H1 (cell line): ENCODE measurements around the gene THUMPD3. TPM values are rescaled to one million over a fixed set of nuclear protein-coding genes. Genes with fewer than 3 reads are reported as not detected.

Experiments used
- CTCF ChIA-PET: fragments of 300-600 bp; sonication (Branson Sonifier 250); formaldehyde crosslinking; loops from one replicate; lab custom pipeline; 2021; ENCODE audit not compliant: partially characterized antibody; lab: Charles Lee
- POLR2A ChIA-PET: fragments of 300-600 bp; sonication (Branson Sonifier 250); formaldehyde crosslinking; loops from one replicate; lab custom pipeline; 2021; ENCODE audit warnings: inconsistent platforms; ENCODE audit not compliant: partially characterized antibody; lab: Charles Lee
- DNase-seq, 2 experiments: peaks; one replicate each; pipeline versions ENCODE4 v3.0.0 to v3.0.0-alpha.2; 2010 to 2022; ENCODE audit warnings: low spot score in 2 of 2, low read depth in 1 of 2, mixed read lengths in 1 of 2
- FAIRE-seq: peaks from 2 replicates; lab custom pipeline; 2011; peaks lifted over from hg19 to GRCh38; lab: Jason Lieb, UNC
- H2AFZ ChIP-seq: 2 replicates; pipeline ENCODE4 v1.8.1; 2012; ENCODE audit warnings: low read length, inconsistent platforms
- H2AK5ac ChIP-seq: 2 replicates; pipeline ENCODE4 v1.6.1; 2013; ENCODE audit warnings: low read depth, low read length
- H2BK120ac ChIP-seq: replicated peaks from 2 replicates; pipeline ENCODE3; 2013; ENCODE audit warnings: low read depth, low read length, inconsistent platforms
- H2BK12ac ChIP-seq: 2 replicates; pipeline ENCODE4 v1.6.1; 2013; ENCODE audit warnings: low read depth, low read length
- H2BK15ac ChIP-seq: 2 replicates; pipeline ENCODE4 v1.6.1; 2013; ENCODE audit warnings: low read length
- H2BK20ac ChIP-seq: 2 replicates; pipeline ENCODE4 v1.6.1; 2013; ENCODE audit warnings: low read length
- H2BK5ac ChIP-seq: 2 replicates; pipeline ENCODE4 v1.6.1; 2013; ENCODE audit warnings: low read depth, low read length
- H3K14ac ChIP-seq: 2 replicates; pipeline ENCODE4 v1.6.1; 2013; ENCODE audit warnings: inconsistent platforms; ENCODE audit not compliant: insufficient read length
- H3K18ac ChIP-seq: 2 replicates; pipeline ENCODE4 v1.6.1; 2013; ENCODE audit warnings: low read length; ENCODE audit errors: extremely low read depth
- H3K23ac ChIP-seq: 2 replicates; pipeline ENCODE4 v1.6.1; 2013; ENCODE audit warnings: inconsistent platforms; ENCODE audit not compliant: insufficient read length
- H3K23me2 ChIP-seq: 2 replicates; pipeline ENCODE4 v1.6.1; 2013; ENCODE audit warnings: low read depth, low read length
- H3K27ac ChIP-seq: 2 replicates; pipeline ENCODE4 v1.6.1; 2011; ENCODE audit warnings: low read depth, low read length, inconsistent platforms
- H3K27me3 ChIP-seq, 4 experiments: replicated peaks in 1 of 4; 1 replicate in 1 of 4; 2 replicates in 3 of 4; pipeline versions ENCODE4 v1.6.1 to v1.8.1; 2011 to 2013; ENCODE audit warnings: low read length in 3 of 4, mild to moderate bottlenecking in 3 of 4, inconsistent platforms in 2 of 4, mixed read lengths in 2 of 4, moderate library complexity in 1 of 4; ENCODE audit not compliant: control insufficient read depth in 3 of 4, insufficient read depth in 3 of 4; ENCODE audit errors: extremely low read depth in 1 of 4
- H3K36me3 ChIP-seq, 4 experiments: 2 replicates each; pipeline versions ENCODE4 v1.6.1 to v1.8.1; 2011 to 2013; ENCODE audit warnings: mild to moderate bottlenecking in 4 of 4, low read length in 3 of 4, moderate library complexity in 2 of 4, control low read depth in 1 of 4, inconsistent platforms in 1 of 4; ENCODE audit not compliant: insufficient read depth in 4 of 4, control insufficient read depth in 2 of 4
- H3K4ac ChIP-seq: replicated peaks from 2 replicates; pipeline ENCODE3; 2013; ENCODE audit warnings: low read length, low read depth, mixed read lengths, inconsistent platforms; ENCODE audit not compliant: insufficient read length
- H3K4me1 ChIP-seq, 4 experiments: replicated peaks in 1 of 4; 1 replicate in 1 of 4; 2 replicates in 3 of 4; pipeline versions ENCODE4 v1.6.1 to v1.8.1; 2011 to 2013; ENCODE audit warnings: low read length in 3 of 4, inconsistent platforms in 2 of 4, mixed read lengths in 1 of 4; ENCODE audit not compliant: insufficient read depth in 4 of 4, control insufficient read depth in 3 of 4
- H3K4me2 ChIP-seq, 2 experiments: 2 replicates each; pipeline versions ENCODE4 v1.6.1 to v1.8.1; 2011 to 2013; ENCODE audit warnings: low read depth in 2 of 2, low read length in 2 of 2, control low read depth in 1 of 2, inconsistent platforms in 1 of 2, mild to moderate bottlenecking in 1 of 2; ENCODE audit not compliant: insufficient read depth in 1 of 2
- H3K4me3 ChIP-seq, 4 experiments: fragments of 200-600, 300-600 bp in 1 of 4; sonication (generic), shearing (Covaris generic), sonication (Bioruptor Twin) in 1 of 4; 2 replicates each; pipeline versions ENCODE4 v1.5.1 to v1.8.1; 2011 to 2016; ENCODE audit warnings: low read length in 4 of 4, low read depth in 3 of 4, control low read depth in 2 of 4, inconsistent platforms in 2 of 4, mild to moderate bottlenecking in 2 of 4, mixed read lengths in 1 of 4, moderate library complexity in 1 of 4; ENCODE audit not compliant: insufficient read depth in 2 of 4; ENCODE audit errors: extremely low read depth in 1 of 4
- H3K56ac ChIP-seq: replicated peaks from 2 replicates; pipeline ENCODE3; 2013; ENCODE audit warnings: low read depth, mild to moderate bottlenecking, mixed read lengths, low read length, inconsistent platforms; ENCODE audit not compliant: insufficient read length
- H3K79me1 ChIP-seq: 2 replicates; pipeline ENCODE4 v1.6.1; 2013; ENCODE audit warnings: low read depth, low read length, control low read depth
- H3K79me2 ChIP-seq, 2 experiments: 2 replicates each; pipeline versions ENCODE4 v1.6.1 to v1.8.1; 2012 to 2013; ENCODE audit warnings: low read length in 2 of 2, mild to moderate bottlenecking in 2 of 2, inconsistent platforms in 1 of 2; ENCODE audit not compliant: insufficient read depth in 2 of 2, control insufficient read depth in 1 of 2
- H3K9ac ChIP-seq, 4 experiments: replicated peaks in 1 of 4; 1 replicate in 1 of 4; 2 replicates in 3 of 4; pipeline versions ENCODE4 v1.6.1 to v1.8.1; 2011 to 2013; ENCODE audit warnings: low read depth in 3 of 4, low read length in 3 of 4, control low read depth in 2 of 4, mild to moderate bottlenecking in 2 of 4, moderate library complexity in 2 of 4, inconsistent platforms in 1 of 4; ENCODE audit errors: extremely low read depth in 1 of 4
- H3K9me3 ChIP-seq, 2 experiments: 2 replicates each; pipeline versions ENCODE4 v1.6.1 to v1.8.1; 2012 to 2013; ENCODE audit warnings: mild to moderate bottlenecking in 2 of 2, moderate library complexity in 2 of 2, control low read depth in 1 of 2, inconsistent platforms in 1 of 2, low read depth in 1 of 2, low read length in 1 of 2, mixed read lengths in 1 of 2; ENCODE audit not compliant: insufficient read depth in 2 of 2
- H4K20me1 ChIP-seq, 2 experiments: replicated peaks in 1 of 2; 2 replicates each; pipeline versions ENCODE3 to v1.8.1; 2011 to 2013; ENCODE audit warnings: inconsistent platforms in 2 of 2, low read length in 2 of 2, mild to moderate bottlenecking in 1 of 2; ENCODE audit not compliant: insufficient read depth in 2 of 2, control insufficient read depth in 1 of 2
- H4K5ac ChIP-seq: 2 replicates; pipeline ENCODE4 v1.6.1; 2013; ENCODE audit warnings: low read length, low read depth, mixed read lengths, inconsistent platforms; ENCODE audit not compliant: insufficient read length
- H4K8ac ChIP-seq: 2 replicates; pipeline ENCODE4 v1.8.0; 2013; ENCODE audit warnings: mild to moderate bottlenecking, moderate library complexity, low read length, inconsistent platforms; ENCODE audit not compliant: insufficient read depth; ENCODE audit errors: extremely low read depth
- H4K91ac ChIP-seq: replicated peaks from 2 replicates; pipeline ENCODE3; 2013; ENCODE audit warnings: low read length, mixed read lengths, inconsistent platforms; ENCODE audit not compliant: insufficient read length
- POLR2A ChIP-seq, 2 experiments: IDR thresholded peaks; 1 replicate in 1 of 2; 2 replicates in 1 of 2; pipeline ENCODE4 v1.6.1; 2011; ENCODE audit warnings: low read depth in 2 of 2, low read length in 2 of 2, mild to moderate bottlenecking in 2 of 2; ENCODE audit errors: control extremely low read depth in 1 of 2
- POLR2AphosphoS5 ChIP-seq: IDR thresholded peaks from 2 replicates; pipeline ENCODE4 v1.6.1; 2011; ENCODE audit warnings: low read depth, low read length
- WGBS, 2 experiments: shearing (Covaris generic) in 1 of 2; methylation state at CpG; one replicate each; pipeline versions ENCODE4 v1.1.6 to v1.1.7; 2013 to 2015; ENCODE audit warnings: low lambda C conversion rate in 2 of 2, mixed read lengths in 2 of 2, inconsistent platforms in 1 of 2, low coverage in 1 of 2, missing lambda C conversion rate in 1 of 2; ENCODE audit not compliant: insufficient replicate concordance in 2 of 2, insufficient coverage in 1 of 2, insufficient read length in 1 of 2; ENCODE audit errors: extremely low coverage in 1 of 2, missing lambda C conversion rate in 1 of 2; 5-methylcytosine and 5-hydroxymethylcytosine counted together
- polyA plus RNA-seq, 7 experiments: library from polyadenylated mRNA; depleted of rRNA in 3 of 7; stranded (reverse) in 5 of 7; unstranded in 2 of 7; fragments of >200 nt in 5 of 7; fragments of 200-250 nt in 2 of 7; gene quantifications; 1 replicate in 5 of 7; 2 replicates in 1 of 7; 4 replicates in 1 of 7; pipeline versions ENCODE4 v1.2.1 to v1.2.3, GENCODE V29; 2011 to 2013; ENCODE audit warnings: missing spikeins in 2 of 7, mixed read lengths in 2 of 7
- total RNA-seq: library from RNA; stranded (reverse); fragmentation: NEBNext Ultra II Directional; extraction: Animal tissue kit (Norgen Biotek cat#: 25700); gene quantifications from 2 replicates; pipeline ENCODE4 v1.2.1, GENCODE V29; 2021

The THUMPD3 gene
- total and polyA plus RNA-seq, 2 of the 8 experiments (the other 6 are each of a cell fraction or from before 2014, with no cell fraction given): 26.7 to 68.9 TPM

- H3K56ac ChIP-seq: no peak overlapping the region
- no peak overlapping the region for H3K4me2 ChIP-seq
- DNase-seq (no peak), FAIRE-seq (no peak)
- H3K79me2 ChIP-seq: peaks cover 6 to 33% of the 10 kb centered on the region in 2 experiments; a peak in 3 of 4 replicates
- no peak overlapping the region for H3K23ac ChIP-seq
- no peak overlapping the region for H3K27ac ChIP-seq
- H4K91ac ChIP-seq: no peak overlapping the region
- H3K79me1 ChIP-seq: no peaks in the 10 kb centered on the region
- H3K9ac ChIP-seq: no peak overlapping the region
- H3K27me3 ChIP-seq: no peaks in the 10 kb centered on the region
- 0% methylated on average over 1 of the region's 1 CpG; no CpG with 5 or more reads in 1 of the 2 experiments for WGBS, 2 experiments
- H2BK5ac ChIP-seq: no peak overlapping the region
- H3K23me2 ChIP-seq: no peaks in the 10 kb centered on the region; the same call in 1 of the 2 replicates
- no peak overlapping the region for H2AK5ac ChIP-seq
- H3K18ac ChIP-seq: no peak overlapping the region
- no peak overlapping the region for H2BK12ac ChIP-seq
- H3K36me3 ChIP-seq: peaks cover 18 to 88% (median 70%) of the 10 kb centered on the region in 4 experiments; a peak in 7 of 8 replicates
- no peak overlapping the region for H2BK20ac ChIP-seq
- no peak overlapping the region for H3K14ac ChIP-seq
- no peak overlapping the region for H4K8ac ChIP-seq
- no peaks in the 10 kb centered on the region for H3K9me3 ChIP-seq
- peaks cover 3% of the 10 kb centered on the region in 2 experiments for H4K20me1 ChIP-seq
- no peak overlapping the region for H4K5ac ChIP-seq
- TF ChIP-seq POLR2A (IDR thresholded peaks at IDR 0.05; ENCODE audit: control extremely low read depth in 1 of 2, low read depth in 2 of 2, low read length in 2 of 2) (peak in 1 of 2 experiments; percentile 54; a peak in 1 of 3 replicates), POLR2AphosphoS5 (no peak)
- CTCF ChIA-PET: interaction anchor here (0.6 to 1.2 kb wide), 3 partner anchors 15 to 262 kb away, joined by 3 to 7 read pairs (median 3); no protein-coding TSS in a partner anchor
- no peak overlapping the region for H2BK15ac ChIP-seq
- H3K4me3 ChIP-seq: no peak overlapping the region
- no peaks in the 10 kb centered on the region for H3K4me1 ChIP-seq
- no peak overlapping the region for H2AFZ ChIP-seq
- H3K4ac ChIP-seq: no peak overlapping the region
- H2BK120ac ChIP-seq: no peak overlapping the region
- POLR2A ChIA-PET: interaction anchor here (0.7 to 4.8 kb wide), 9 partner anchors 9 to 49 kb away, joined by 3 to 152 read pairs (median 6); partner anchors contain the start of genes SETD5 and THUMPD3
These were observed 23.9 kb downstream of the THUMPD3 start for GRCh38 chr3:9386501-9387321.
